Lung (tissue), 12 donors: ENCODE data around the gene CD4. TPM values are rescaled to one million over a fixed set of nuclear protein-coding genes. Genes with fewer than 3 reads are reported as not detected.
A peak's percentile ranks its signal among the peaks of the same experiment; 100 is the strongest.

ENCODE experiments used
- ATAC-seq: fragments of 200-7000 bp; cut with Tn5 transposase; one replicate; pipeline ENCODE4 v1.9.1; 2020; ENCODE audit warnings: moderate number of reproducible peaks; ENCODE audit not compliant: insufficient read depth, low FRiP score
- DNase-seq, 3 donors: peaks; one replicate each; pipeline ENCODE4 v3.0.0-alpha.2; 2013 to 2017
- H3K27ac ChIP-seq, 2 donors: one replicate each; pipeline ENCODE4 v1.5.1; 2013; ENCODE audit warnings: mild to moderate bottlenecking in 2 of 2, moderate library complexity in 2 of 2, control low read depth in 1 of 2, inconsistent platforms in 1 of 2, low read depth in 1 of 2, low read length in 1 of 2
- H3K27me3 ChIP-seq, 3 donors: one replicate each; pipeline ENCODE4 v1.5.1; 2013; ENCODE audit warnings: low read length in 2 of 3; ENCODE audit not compliant: control insufficient read depth in 3 of 3, insufficient read depth in 3 of 3
- H3K36me3 ChIP-seq, 4 donors: one replicate each; pipeline ENCODE4 v1.5.1; 2013; ENCODE audit warnings: low read length in 4 of 4, mild to moderate bottlenecking in 1 of 4, moderate library complexity in 1 of 4; ENCODE audit not compliant: control insufficient read depth in 4 of 4, insufficient read depth in 4 of 4
- H3K4me1 ChIP-seq, 5 donors: one replicate each; pipeline ENCODE4 v1.5.1; 2013; ENCODE audit warnings: low read length in 5 of 5, mild to moderate bottlenecking in 2 of 5, moderate library complexity in 1 of 5; ENCODE audit not compliant: control insufficient read depth in 5 of 5, insufficient read depth in 5 of 5
- H3K4me3 ChIP-seq: one replicate; pipeline ENCODE4 v1.5.1; 2013; ENCODE audit warnings: mild to moderate bottlenecking, control low read depth, moderate library complexity
- H3K9ac ChIP-seq, 2 donors: one replicate each; pipeline ENCODE4 v1.5.1; 2013; ENCODE audit warnings: low read length in 2 of 2, control low read depth in 1 of 2; ENCODE audit not compliant: insufficient read depth in 1 of 2
- H3K9me3 ChIP-seq, 4 donors: one replicate each; pipeline ENCODE4 v1.5.1; 2013; ENCODE audit warnings: low read length in 3 of 4, mild to moderate bottlenecking in 1 of 4, moderate library complexity in 1 of 4; ENCODE audit not compliant: control insufficient read depth in 4 of 4, insufficient read depth in 3 of 4
- CTCF ChIP-seq: IDR thresholded peaks from 2 replicates; pipeline ENCODE4 v1.5.1; 2012; ENCODE audit warnings: mild to moderate bottlenecking; ENCODE audit errors: control extremely low read depth, extremely low read depth
- WGBS, 2 donors: extraction: QIAGEN DNeasy Blood & Tissue Kit; methylation state at CpG; one replicate each; pipeline ENCODE4 v1.1.7; 2013; 5-methylcytosine and 5-hydroxymethylcytosine counted together
- polyA plus RNA-seq, 2 donors: library from polyadenylated mRNA; stranded (reverse); fragments of 200-250 nt; gene quantifications; one replicate each; pipeline ENCODE4 v1.2.1, GENCODE V29; 2013
- total RNA-seq, 2 donors: library from RNA; depleted of rRNA in 1 of 2; stranded (reverse); fragments of >200 nt in 1 of 2; gene quantifications; one replicate each; pipeline ENCODE4 v1.2.1, GENCODE V29; 2014 to 2021
- donor health status: control.
- donor health status: control.
- donor health status: Bipolar disorder and iron deficiency.
- donor health status: healthy.
- donor health status: DM: yes; HTN: yes; CAD: no.

Gene CD4
- total and polyA plus RNA-seq, 4 donors = 20.6 to 83.7 (median 53.0) TPM

DNA sequence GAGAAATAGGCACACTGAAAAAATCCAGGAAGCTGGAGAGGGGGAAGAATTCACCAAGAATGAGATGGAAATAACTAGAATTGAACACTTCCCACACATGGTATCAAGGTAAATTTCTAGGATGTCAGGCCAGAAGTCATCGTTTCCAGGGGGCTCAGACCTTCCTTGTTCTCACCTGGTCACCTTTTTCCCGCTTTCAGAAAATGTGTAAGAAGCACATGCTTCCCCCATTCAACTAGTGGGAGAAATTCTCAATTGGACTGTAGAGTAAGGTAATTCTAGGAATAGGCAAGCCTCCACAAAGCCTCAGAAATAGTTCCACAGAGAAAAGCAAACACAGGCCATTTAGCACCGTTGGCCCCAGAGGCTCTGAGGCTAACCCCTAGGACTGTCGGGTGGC, 25.9 kb upstream of the CD4 start:
- peak overlapping the region in 1 of 2 donors; percentile 76 for H3K9ac ChIP-seq
- peak overlapping the region; percentile 63 to 66 for H3K27ac ChIP-seq
- peaks cover 9 to 44% (median 32%) of the 10 kb centered on the region in 5 donors for H3K4me1 ChIP-seq
- WGBS, 2 donors = 60 to 71% methylated on average over 4 of the region's 4 CpGs
- H3K4me3 ChIP-seq = no peak overlapping the region
- ATAC-seq (no peak), DNase-seq (no peak)
- TF ChIP-seq CTCF = no peak
- H3K27me3 ChIP-seq = no peaks in the 10 kb centered on the region
- no peaks in the 10 kb centered on the region for H3K9me3 ChIP-seq
- peaks cover 0 to 5% (median 0%) of the 10 kb centered on the region in 4 donors for H3K36me3 ChIP-seq

- Histone ChIP-seq H3K4me1 (peaks cover 12 to 44% (median 33%) of the 10 kb centered on the region in 5 donors), H3K27me3 (no peaks in the 10 kb centered on the region), H3K4me3 (no peak overlapping the region), H3K27ac (peak overlapping the region; percentile 63 to 95), H3K36me3 (peaks cover 0 to 5% (median 0%) of the 10 kb centered on the region in 4 donors), H3K9ac (peak overlapping the region in 1 of 2 donors; percentile 76), H3K9me3 (no peaks in the 10 kb centered on the region)
- DNase-seq (peak; percentile 99 to 100 (median 99)), ATAC-seq (peak; percentile 71)
- no peak for TF ChIP-seq CTCF
- 4 to 5% methylated on average over 15 to 16 of the region's 16 CpGs for WGBS, 2 donors
Measured at GRCh38 chr12:6764011-6764828, 25.1 kb upstream of the CD4 start.

DNA sequence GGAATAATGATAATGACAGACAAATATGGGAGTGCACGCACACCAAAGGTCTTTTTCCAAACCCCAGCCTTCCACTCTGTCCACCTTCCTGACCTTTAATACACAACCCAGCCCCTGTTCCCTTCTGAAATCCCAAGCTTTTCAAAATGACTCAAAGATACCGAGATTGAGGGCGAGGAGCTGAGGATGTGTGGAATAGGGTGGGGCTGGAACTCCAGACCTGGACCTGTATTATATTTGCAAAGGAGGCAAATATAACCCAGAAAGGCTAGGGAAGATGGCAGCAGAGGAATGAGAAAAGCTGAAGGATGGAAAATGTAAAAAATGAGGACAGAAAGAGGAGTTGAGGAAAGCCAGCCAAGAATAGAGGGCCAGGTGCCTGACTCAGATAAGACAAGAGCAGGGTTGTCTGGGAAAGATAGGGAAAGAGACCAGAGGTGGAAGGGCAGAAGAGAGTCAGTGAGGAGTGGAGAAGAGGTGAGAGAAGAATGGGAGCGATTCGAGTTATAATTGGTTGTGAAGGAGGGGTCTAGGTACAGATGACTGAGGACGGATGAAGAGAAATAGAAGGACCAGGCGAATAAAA, 24.2 kb upstream of the CD4 start:
- no peak for TF ChIP-seq CTCF
- DNase-seq (peak in 1 of 3 donors; percentile 33), ATAC-seq (no peak)
- Histone ChIP-seq H3K27me3 (no peaks in the 10 kb centered on the region), H3K9ac (peak overlapping the region in 1 of 2 donors; percentile 76), H3K9me3 (no peaks in the 10 kb centered on the region), H3K4me1 (peaks cover 10 to 47% (median 33%) of the 10 kb centered on the region in 5 donors), H3K36me3 (peaks cover 0 to 11% (median 5%) of the 10 kb centered on the region in 4 donors), H3K27ac (peak overlapping the region; percentile 81 to 95), H3K4me3 (no peak overlapping the region)
- 33 to 46% methylated on average over 7 of the region's 7 CpGs for WGBS, 2 donors
